ENCODE results near the gene TXNL4B.

Gene TXNL4B

DNA sequence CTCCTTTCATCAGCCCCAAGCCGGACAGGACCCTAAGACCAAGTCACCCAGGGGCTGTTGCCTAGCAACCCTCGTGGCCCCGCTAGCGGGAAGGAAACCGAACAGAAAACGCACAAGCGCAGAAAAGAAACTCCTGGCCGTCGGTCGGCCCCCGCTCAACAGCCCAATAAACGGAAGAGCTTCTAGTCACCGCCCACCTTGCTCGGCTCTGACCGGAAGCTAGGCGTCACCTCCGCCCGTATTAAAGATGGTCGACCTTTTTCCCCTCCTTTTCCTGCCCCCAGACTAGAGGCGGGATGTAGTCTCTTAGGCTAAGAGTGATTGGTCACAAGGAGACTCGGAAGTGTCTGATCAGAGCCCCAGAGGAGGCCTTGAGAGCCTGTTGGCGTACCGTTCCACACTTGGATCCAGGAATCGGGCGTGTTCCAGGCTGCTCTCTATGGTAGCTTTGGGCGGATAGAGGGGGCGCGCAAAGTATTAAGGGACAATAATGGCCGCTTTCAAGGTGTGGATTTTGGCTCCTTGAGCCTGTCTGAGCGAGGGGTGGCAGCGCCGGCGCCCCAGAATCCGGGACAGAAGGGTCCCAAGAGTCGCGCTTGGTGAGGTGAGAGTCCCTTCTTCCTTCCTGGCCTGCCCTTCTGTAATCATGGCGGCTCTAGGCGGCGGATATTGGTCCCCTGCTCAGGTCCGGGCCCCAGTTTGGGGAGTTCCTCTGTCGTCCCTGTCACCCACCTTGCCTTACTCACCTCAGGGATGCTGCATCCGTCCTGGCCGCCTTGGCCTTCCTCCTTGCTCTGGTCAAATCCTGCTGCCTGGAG, at the start of gene TXNL4B, which contains the start of gene DHX38:
TSS of gene TXNL4B (minus strand) at position 173 of the 818 bp plus-strand sequence. CDS start 2,871 bp downstream, outside the sequence.
TSS of gene DHX38 (plus strand) at position 400 of the 818 bp plus-strand sequence. CDS start 2,311 bp downstream, outside the sequence.
- Mint-ChIP-seq H3K27ac (peak within 1 kb of the TSS; percentile 98), H3K4me1 (ENCODE audit: low read depth) (peaks cover 41% of the 10 kb centered on the region)

GRCh38 chr16:72142476-72142875, 49.1 kb upstream of the TXNL4B start:
- Mint-ChIP-seq H3K4me1 (ENCODE audit: low read depth) (no peaks in the 10 kb centered on the region), H3K9me3 (ENCODE audit: low read depth) (no peaks in the 10 kb centered on the region), H3K4me3 (no peak overlapping the region), H3K27ac (no peak overlapping the region), H3K27me3 (no peaks in the 10 kb centered on the region), H3K36me3 (no peaks in the 10 kb centered on the region)

More for the DNA sequence above, at the start of gene TXNL4B, which contains the start of gene DHX38:
- peak within 1 kb of the TSS; percentile 97 for H3K4me3 Mint-ChIP-seq
- H3K27me3 Mint-ChIP-seq, result no peaks in the 10 kb centered on the region
- H3K9me3 Mint-ChIP-seq (ENCODE audit: low read depth), result no peaks in the 10 kb centered on the region
- H3K36me3 Mint-ChIP-seq, result peaks cover 12% of the 10 kb centered on the region

- H3K9me3 Mint-ChIP-seq (ENCODE audit: low read depth), result no peaks in the 10 kb centered on the region
- no peaks in the 10 kb centered on the region for H3K27me3 Mint-ChIP-seq
- no peaks in the 10 kb centered on the region for H3K4me1 Mint-ChIP-seq (ENCODE audit: low read depth)
- no peaks in the 10 kb centered on the region for H3K36me3 Mint-ChIP-seq
- no peak overlapping the region for H3K4me3 Mint-ChIP-seq
- H3K27ac Mint-ChIP-seq, result no peak overlapping the region
Observed at GRCh38 chr16:72139908-72140307, 46.5 kb upstream of the TXNL4B start.

- Mint-ChIP-seq H3K27me3 (no peaks in the 10 kb centered on the region), H3K4me1 (ENCODE audit: low read depth) (no peaks in the 10 kb centered on the region), H3K27ac (no peak overlapping the region), H3K36me3 (no peaks in the 10 kb centered on the region), H3K9me3 (ENCODE audit: low read depth) (no peaks in the 10 kb centered on the region), H3K4me3 (no peak overlapping the region)
Observed at GRCh38 chr16:72138064-72138572, 44.7 kb upstream of the TXNL4B start.

DNA sequence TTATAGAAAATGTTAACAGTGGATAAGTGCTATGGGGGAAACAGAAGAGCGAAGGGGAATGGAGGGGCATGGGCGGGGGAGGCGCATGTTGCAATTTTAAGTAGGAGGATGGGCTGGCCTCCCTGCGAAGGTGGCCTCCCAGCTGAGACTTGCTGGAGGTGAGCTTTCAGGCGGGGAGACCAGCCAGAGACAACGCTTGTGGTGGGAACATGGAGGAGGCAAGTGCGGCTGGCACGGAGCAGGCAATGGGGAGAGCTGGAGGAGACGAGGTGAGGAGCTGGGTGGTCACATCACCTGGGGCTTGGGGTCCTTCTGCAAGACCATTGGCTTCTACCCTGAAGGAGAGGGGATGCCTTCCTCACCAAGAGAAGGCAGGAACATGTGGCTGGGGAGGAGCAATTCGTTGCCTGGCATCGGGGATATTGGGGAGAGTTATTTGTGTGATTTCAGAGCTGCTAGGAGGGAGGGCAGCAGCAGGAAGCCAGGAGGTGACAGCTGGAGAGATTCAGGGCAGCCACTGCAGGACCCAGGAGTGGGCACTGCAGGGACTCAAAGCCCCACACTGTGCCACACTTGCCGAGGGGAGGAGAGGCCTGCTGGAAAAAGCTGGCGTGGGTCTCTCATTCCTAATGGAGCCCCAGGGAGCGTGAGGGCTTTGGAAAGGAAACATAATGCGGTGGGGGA, 44.1 kb upstream of the TXNL4B start:
- Mint-ChIP-seq H3K36me3 (no peaks in the 10 kb centered on the region), H3K27me3 (no peaks in the 10 kb centered on the region), H3K9me3 (ENCODE audit: low read depth) (no peaks in the 10 kb centered on the region), H3K4me1 (ENCODE audit: low read depth) (no peaks in the 10 kb centered on the region), H3K27ac (peak overlapping the region; percentile 46), H3K4me3 (no peak overlapping the region)

- Mint-ChIP-seq H3K27ac (no peak overlapping the region), H3K4me3 (no peak overlapping the region), H3K27me3 (no peaks in the 10 kb centered on the region), H3K4me1 (ENCODE audit: low read depth) (no peaks in the 10 kb centered on the region), H3K36me3 (no peaks in the 10 kb centered on the region), H3K9me3 (ENCODE audit: low read depth) (no peaks in the 10 kb centered on the region)
Observed at GRCh38 chr16:72134507-72134906, 41.1 kb upstream of the TXNL4B start.

DNA sequence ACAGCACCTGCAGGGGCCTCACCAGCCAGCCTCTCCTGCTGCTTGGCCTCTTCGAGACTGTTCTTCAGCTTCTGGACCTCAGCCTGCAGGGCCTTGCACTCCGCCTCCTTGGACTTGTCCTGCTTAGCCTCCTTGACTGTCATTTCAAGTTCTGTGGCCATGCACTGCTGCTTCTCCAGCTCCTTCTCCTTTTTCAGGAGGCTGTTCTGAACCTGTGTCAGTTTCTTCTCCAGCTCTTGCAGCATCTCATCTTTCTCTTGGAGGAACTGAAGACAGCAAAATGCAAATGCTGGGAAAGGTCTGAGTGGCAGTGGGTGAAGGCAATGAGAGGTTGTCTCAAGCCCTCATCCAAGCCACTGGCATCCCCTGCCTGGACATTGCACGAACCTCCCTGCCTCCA, 39.3 kb upstream of the TXNL4B start:
- Mint-ChIP-seq H3K9me3 (ENCODE audit: low read depth) (no peaks in the 10 kb centered on the region), H3K27ac (no peak overlapping the region), H3K4me1 (ENCODE audit: low read depth) (no peaks in the 10 kb centered on the region), H3K36me3 (no peaks in the 10 kb centered on the region), H3K4me3 (no peak overlapping the region), H3K27me3 (no peaks in the 10 kb centered on the region)

GRCh38 chr16:72131036-72131435, 37.6 kb upstream of the TXNL4B start:
- no peak overlapping the region for H3K27ac Mint-ChIP-seq
- H3K4me3 Mint-ChIP-seq, result no peak overlapping the region
- no peaks in the 10 kb centered on the region for H3K4me1 Mint-ChIP-seq (ENCODE audit: low read depth)
- H3K9me3 Mint-ChIP-seq (ENCODE audit: low read depth), result no peaks in the 10 kb centered on the region
- no peaks in the 10 kb centered on the region for H3K27me3 Mint-ChIP-seq
- H3K36me3 Mint-ChIP-seq, result no peaks in the 10 kb centered on the region

DNA sequence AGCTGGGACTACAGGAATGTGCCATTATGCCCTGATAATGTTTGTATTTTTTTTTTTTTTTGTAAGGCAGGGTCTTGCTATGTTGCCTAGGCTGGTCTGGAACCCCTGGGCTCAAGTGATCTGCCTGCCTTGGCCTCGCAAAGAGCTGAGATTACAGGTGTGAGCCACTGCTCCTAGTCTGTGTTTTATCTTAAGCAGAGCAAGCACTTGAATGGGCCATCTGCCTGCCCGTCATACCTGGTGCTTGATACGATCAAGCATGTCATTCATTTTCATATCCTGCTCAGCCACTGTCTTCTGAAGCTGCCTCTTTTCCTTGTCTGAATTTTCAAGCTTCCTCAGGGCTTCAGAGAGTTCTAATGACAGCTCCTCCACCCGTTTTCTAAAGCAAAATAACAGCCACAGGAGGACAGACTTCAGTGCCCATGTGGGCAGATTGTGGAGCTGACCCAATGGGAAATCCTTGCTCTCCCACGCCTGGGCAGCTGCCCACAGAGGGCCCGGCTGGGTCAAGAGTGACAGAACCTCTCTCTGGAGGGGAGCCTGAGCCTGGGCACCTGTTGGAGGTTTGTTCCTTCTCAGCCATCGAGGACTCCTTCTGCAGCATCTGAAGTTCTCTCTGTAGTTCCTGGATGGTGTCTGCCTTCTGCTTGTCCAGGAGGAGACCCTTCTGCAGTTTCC, 36.7 kb upstream of the TXNL4B start:
- no peak overlapping the region for H3K27ac Mint-ChIP-seq
- no peaks in the 10 kb centered on the region for H3K27me3 Mint-ChIP-seq
- H3K36me3 Mint-ChIP-seq, result no peaks in the 10 kb centered on the region
- H3K4me3 Mint-ChIP-seq, result no peak overlapping the region
- no peaks in the 10 kb centered on the region for H3K4me1 Mint-ChIP-seq (ENCODE audit: low read depth)
- no peaks in the 10 kb centered on the region for H3K9me3 Mint-ChIP-seq (ENCODE audit: low read depth)

GRCh38 chr16:72128701-72129100, 35.3 kb upstream of the TXNL4B start:
- H3K27me3 Mint-ChIP-seq, result no peaks in the 10 kb centered on the region
- no peaks in the 10 kb centered on the region for H3K36me3 Mint-ChIP-seq
- H3K9me3 Mint-ChIP-seq (ENCODE audit: low read depth), result no peaks in the 10 kb centered on the region
- no peak overlapping the region for H3K27ac Mint-ChIP-seq
- H3K4me3 Mint-ChIP-seq, result no peak overlapping the region
- no peaks in the 10 kb centered on the region for H3K4me1 Mint-ChIP-seq (ENCODE audit: low read depth)

DNA sequence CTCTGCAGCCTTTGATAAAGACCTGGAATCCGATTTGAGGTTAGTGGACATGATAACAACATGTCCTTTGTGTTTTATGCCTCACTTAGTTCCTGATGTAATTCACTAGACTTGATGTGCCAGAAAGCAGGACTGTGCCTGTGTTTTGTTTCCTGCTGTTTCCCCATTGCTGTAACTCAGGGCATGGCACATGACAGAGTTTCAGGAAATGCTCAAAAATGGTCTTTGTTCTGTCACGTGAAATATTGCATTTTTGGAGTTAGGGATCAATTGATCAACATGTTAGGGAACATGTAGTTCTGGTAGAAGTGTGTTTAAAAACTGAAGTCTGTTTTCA, 33.0 kb upstream of the TXNL4B start:
- Mint-ChIP-seq H3K9me3 (ENCODE audit: low read depth) (no peaks in the 10 kb centered on the region), H3K4me1 (ENCODE audit: low read depth) (no peaks in the 10 kb centered on the region), H3K36me3 (no peaks in the 10 kb centered on the region), H3K27me3 (no peaks in the 10 kb centered on the region), H3K4me3 (no peak overlapping the region), H3K27ac (no peak overlapping the region)

- H3K9me3 Mint-ChIP-seq (ENCODE audit: low read depth), result no peaks in the 10 kb centered on the region
- H3K27ac Mint-ChIP-seq, result no peak overlapping the region
- no peaks in the 10 kb centered on the region for H3K27me3 Mint-ChIP-seq
- no peak overlapping the region for H3K4me3 Mint-ChIP-seq
- H3K36me3 Mint-ChIP-seq, result no peaks in the 10 kb centered on the region
- no peaks in the 10 kb centered on the region for H3K4me1 Mint-ChIP-seq (ENCODE audit: low read depth)
Observed at GRCh38 chr16:72125635-72126428, 32.4 kb upstream of the TXNL4B start.

DNA sequence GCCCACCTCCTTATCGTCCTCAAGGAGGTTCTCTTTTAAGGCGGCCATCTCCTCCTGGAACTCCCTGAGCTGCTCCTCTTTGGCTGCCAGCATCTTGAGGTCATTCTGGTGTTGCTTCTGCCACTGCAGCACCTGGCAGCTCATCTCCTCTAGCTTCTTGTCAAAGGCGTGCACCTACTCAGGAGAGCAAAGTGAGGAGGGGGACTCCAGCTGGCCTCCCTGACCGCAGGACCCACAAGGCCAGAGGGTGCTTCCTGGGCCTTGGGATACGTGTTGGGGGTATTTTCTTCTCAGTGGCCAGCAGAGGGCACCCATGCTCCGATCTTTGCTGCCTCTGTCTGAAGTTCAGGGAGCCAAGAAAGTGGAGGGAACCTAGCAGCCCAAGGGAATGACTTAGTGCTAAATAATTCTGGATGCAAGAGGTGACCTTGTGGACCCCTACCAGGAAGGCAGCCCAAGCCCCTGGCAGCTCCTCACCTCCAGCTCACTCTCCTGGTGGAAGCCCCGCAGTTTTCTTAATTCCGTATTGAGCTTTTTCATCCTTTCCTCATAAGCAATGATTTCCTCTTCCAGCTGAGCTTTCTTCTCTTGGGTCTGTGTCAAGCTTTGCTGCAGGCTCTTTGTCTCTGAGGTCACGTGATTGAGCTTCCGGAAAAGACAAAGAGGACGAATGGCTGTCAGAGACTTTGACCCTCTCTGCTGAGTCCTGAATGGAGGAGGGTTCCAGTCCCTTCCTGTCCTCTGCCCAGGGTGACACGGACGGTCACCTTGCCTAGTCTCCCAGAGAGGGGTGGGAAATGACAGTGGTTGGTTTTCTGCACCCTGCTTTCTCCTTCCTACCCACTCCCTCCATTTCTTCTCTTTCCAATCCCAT, 31.6 kb upstream of the TXNL4B start:
- H3K9me3 Mint-ChIP-seq (ENCODE audit: low read depth), result no peaks in the 10 kb centered on the region
- H3K4me3 Mint-ChIP-seq, result no peak overlapping the region
- H3K27ac Mint-ChIP-seq, result no peak overlapping the region
- no peaks in the 10 kb centered on the region for H3K4me1 Mint-ChIP-seq (ENCODE audit: low read depth)
- no peaks in the 10 kb centered on the region for H3K27me3 Mint-ChIP-seq
- H3K36me3 Mint-ChIP-seq, result no peaks in the 10 kb centered on the region

DNA sequence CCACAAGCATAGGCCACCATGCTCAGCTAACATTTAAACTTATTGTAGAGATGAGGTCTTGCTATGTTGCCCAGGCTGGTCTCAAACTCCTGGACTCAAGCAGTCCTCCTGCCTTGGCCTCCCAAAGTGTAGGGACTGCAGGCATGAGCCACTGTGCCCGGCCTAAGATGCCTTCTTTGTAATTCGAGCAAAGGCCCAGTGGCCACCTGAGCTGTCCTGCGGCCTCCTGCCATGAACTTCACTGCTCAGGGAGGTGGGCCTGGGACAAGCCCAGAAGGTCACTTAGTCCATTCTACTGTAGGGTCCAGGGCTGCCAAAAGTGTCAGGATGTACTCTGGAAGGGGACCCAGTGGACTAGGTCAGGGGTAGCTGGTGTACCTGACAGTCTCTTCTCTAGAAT, 30.7 kb upstream of the TXNL4B start:
- H3K9me3 Mint-ChIP-seq (ENCODE audit: low read depth), result no peaks in the 10 kb centered on the region
- no peaks in the 10 kb centered on the region for H3K27me3 Mint-ChIP-seq
- H3K4me3 Mint-ChIP-seq, result no peak overlapping the region
- no peaks in the 10 kb centered on the region for H3K4me1 Mint-ChIP-seq (ENCODE audit: low read depth)
- no peaks in the 10 kb centered on the region for H3K36me3 Mint-ChIP-seq
- H3K27ac Mint-ChIP-seq, result no peak overlapping the region
